ENCODE data around the gene GFRA4.

DNA sequence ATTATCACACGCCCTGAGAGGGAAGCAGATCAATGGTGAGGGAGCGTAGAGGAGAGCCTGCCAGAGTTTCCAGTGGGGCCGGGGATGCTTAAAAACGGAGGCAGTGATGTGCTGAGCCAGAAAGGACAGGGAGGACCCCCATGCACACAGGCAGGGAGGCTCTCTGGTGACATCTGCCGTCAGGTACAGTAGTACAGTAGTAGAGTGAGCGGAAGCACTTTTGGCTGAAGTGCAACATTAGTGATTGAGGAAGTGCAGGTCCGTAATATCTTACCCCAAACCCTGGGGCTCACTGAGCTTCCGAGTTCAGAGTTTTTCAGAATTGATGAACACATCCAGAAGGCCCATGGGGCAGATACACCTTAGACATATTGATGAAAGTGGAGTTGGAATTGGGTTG, 42.1 kb downstream of the GFRA4 start:
- TF ChIP-seq EZH2 (IDR thresholded peaks at IDR 0.05; ENCODE audit: insufficient read depth, poor library complexity, severe bottlenecking) (no peak), EZH2phosphoT487 (IDR thresholded peaks at IDR 0.05; ENCODE audit: insufficient read depth, low read depth) (no peak)
